Measurements from ENCODE around the gene HSPB6. TPM values are rescaled to one million over a fixed set of nuclear protein-coding genes. Genes with fewer than 3 reads are reported as not detected.
"Not testable (repeated sequence)": the region's sequence is repeated elsewhere in the genome, so short reads cannot be mapped to it uniquely, and the experiment has no call there.

The HSPB6 gene
- total RNA-seq, 2 donors from 2014 or later, result 78.6 to 130 TPM

DNA sequence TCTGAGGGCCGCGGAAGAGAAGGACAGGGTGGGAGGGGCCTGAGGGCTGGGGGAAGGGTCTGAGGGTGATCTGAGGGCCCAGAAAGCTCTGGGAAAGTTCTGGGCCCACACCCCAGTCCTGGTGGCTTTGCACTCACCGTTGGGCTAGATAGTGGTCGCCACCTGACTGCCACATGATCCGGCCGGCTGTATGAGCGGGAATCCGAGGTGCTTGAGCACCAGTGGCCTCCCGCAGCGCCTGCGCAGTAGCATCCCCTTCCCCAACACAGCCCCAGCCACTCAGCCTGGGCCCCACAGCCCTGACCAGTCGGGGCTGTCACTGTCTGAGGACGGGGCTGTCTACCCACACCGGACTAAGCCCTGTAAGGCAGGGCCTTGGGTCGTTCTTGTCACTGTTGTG is 40.8 kb upstream of the HSPB6 start:
- ATAC-seq (ENCODE audit: insufficient number of reproducible peaks, low FRiP score, low read depth) (no peak), DNase-seq (ENCODE audit: low spot score) (no peak)
- Histone ChIP-seq H3K9me3 (no peaks in the 10 kb centered on the region), H3K27ac (no peak overlapping the region), H3K36me3 (no peaks in the 10 kb centered on the region), H3K4me1 (ENCODE audit: control insufficient read depth in 1 of 2, low read depth in 2 of 2) (no peaks in the 10 kb centered on the region), H3K27me3 (replicated peaks; ENCODE audit: insufficient read depth) (peaks cover 4% of the 10 kb centered on the region), H3K4me3 (no peak overlapping the region)
- TF ChIP-seq, protein P1, sequence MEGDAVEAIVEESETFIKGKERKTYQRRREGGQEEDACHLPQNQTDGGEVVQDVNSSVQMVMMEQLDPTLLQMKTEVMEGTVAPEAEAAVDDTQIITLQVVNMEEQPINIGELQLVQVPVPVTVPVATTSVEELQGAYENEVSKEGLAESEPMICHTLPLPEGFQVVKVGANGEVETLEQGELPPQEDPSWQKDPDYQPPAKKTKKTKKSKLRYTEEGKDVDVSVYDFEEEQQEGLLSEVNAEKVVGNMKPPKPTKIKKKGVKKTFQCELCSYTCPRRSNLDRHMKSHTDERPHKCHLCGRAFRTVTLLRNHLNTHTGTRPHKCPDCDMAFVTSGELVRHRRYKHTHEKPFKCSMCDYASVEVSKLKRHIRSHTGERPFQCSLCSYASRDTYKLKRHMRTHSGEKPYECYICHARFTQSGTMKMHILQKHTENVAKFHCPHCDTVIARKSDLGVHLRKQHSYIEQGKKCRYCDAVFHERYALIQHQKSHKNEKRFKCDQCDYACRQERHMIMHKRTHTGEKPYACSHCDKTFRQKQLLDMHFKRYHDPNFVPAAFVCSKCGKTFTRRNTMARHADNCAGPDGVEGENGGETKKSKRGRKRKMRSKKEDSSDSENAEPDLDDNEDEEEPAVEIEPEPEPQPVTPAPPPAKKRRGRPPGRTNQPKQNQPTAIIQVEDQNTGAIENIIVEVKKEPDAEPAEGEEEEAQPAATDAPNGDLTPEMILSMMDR (IDR thresholded peaks at IDR 0.05), result no peak

DNA sequence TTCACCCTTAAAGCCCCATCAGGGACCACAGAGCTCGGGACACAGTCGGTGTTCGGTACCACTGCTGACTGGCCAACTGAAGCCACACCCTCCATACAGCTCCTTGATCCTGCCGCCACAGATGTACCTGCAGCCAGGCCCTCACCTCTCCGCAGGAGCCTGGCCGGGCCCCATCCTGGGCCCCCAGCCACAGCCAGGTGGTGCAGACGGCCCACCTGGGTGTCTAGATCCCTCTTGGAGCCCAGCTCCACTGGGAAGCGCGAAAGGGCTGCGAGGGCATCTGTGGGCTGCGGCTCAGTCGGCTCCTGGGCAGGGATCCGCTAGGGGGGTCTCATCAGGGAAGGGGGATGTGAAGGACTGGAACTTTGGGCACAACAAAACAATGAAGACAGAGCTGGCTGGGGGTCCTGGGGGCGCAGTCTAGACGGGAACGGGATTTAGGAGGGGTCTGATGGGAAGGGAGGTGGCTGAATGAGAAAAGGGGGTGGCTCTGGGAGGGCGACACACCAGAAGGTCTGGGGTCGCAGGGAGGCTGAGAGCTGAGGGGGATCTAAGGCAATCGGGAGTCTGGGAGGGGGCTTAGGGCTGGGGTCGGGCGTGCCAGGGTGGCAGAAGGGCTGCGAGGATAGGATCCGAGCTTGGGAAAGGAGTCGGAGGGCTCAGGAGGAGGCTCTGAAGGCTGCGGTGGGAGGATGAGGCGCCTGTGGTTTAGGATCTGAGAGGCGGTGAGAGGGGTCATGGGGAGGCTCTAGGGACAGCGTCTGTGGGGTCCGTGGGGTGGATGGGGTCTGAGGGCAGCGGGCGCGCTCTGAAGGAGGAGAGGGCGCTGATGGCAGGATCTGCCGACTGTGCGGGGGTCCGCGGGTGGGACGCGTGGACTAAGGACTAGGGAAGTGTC is 40.1 kb upstream of the HSPB6 start:
- H3K27me3 ChIP-seq (replicated peaks; ENCODE audit: insufficient read depth), result peaks cover 4% of the 10 kb centered on the region
- TF ChIP-seq, protein P1 (IDR thresholded peaks at IDR 0.05), result no peak
- H3K9me3 ChIP-seq, result no peaks in the 10 kb centered on the region
- no peak overlapping the region for H3K27ac ChIP-seq
- DNase-seq (ENCODE audit: low spot score), result no peak
- no peak for ATAC-seq (ENCODE audit: insufficient number of reproducible peaks, low FRiP score, low read depth)
- H3K4me3 ChIP-seq, result no peak overlapping the region
- H3K4me1 ChIP-seq (ENCODE audit: control insufficient read depth in 1 of 2, low read depth in 2 of 2), result no peaks in the 10 kb centered on the region
- H3K36me3 ChIP-seq, result no peaks in the 10 kb centered on the region

DNA sequence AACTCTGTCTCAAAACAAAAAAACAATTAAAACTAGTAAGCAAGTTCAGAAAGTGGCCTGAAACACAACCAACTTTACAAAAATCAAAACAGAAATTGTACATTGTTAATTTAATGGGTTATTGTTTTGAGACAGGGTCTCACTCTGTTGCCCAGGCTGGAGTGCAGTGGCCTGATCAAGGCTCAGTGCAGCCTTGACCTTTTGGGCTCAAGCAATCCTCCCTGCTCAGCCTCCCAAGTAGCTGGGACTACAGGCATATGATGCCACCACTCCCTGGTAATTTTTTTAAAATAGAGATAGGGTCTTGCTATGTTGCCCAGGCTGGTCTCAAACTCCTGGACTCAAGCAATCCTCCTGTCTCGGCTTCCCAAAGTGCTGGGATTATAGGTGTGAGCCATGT is 38.7 kb upstream of the HSPB6 start:
- H3K36me3 ChIP-seq; DNase-seq (ENCODE audit: low spot score); H3K4me3 ChIP-seq; H3K27ac ChIP-seq; H3K4me1 ChIP-seq (ENCODE audit: control insufficient read depth in 1 of 2, low read depth in 2 of 2); H3K9me3 ChIP-seq; H3K27me3 ChIP-seq (replicated peaks; ENCODE audit: insufficient read depth); ATAC-seq (ENCODE audit: insufficient number of reproducible peaks, low FRiP score, low read depth): not testable (repeated sequence)

DNA sequence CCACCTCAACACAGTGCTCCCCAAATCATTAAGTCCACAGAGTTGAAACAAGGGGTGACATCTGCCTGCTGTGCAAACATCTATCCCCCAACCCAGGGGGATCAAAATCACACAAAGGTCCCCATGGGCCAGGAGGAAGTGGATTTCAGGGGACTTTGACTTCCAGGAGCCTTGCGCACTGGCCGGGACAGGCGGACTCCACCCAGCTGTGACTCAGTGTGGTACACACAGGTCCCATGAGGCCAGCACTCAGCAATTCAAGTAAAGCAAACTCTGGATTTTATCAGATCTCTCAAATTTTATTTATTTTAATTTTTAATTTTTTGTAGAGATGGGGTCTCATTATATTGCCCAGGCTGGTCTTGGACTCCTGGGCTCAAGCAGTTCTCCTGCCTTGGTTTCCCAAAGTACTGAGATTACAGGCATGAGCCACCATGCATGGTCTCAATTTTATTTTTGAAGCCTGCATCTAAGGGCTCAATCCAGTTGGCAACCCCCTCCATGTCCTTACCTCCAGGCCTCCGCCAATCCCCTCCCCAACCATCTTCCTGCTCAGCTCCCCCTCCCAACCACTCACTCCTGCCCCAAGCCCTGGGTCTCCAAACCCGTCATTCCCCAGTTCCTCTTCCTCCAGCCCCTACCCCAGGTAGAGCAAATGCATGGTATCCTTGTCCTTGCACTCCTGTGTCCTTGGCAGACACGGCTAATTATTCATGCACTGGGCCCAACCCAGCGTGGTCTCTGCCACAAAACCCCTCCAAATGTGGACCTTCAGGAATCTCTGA is 36.7 kb upstream of the HSPB6 start:
- TF ChIP-seq, protein P1 (IDR thresholded peaks at IDR 0.05), result no peak
- ATAC-seq (ENCODE audit: insufficient number of reproducible peaks, low FRiP score, low read depth) (no peak), DNase-seq (ENCODE audit: low spot score) (no peak)
- H3K4me1 ChIP-seq (ENCODE audit: control insufficient read depth in 1 of 2, low read depth in 2 of 2), result no peaks in the 10 kb centered on the region
- H3K9me3 ChIP-seq, result no peaks in the 10 kb centered on the region
- H3K27me3 ChIP-seq (replicated peaks; ENCODE audit: insufficient read depth), result peaks cover 4% of the 10 kb centered on the region
- no peak overlapping the region for H3K27ac ChIP-seq
- H3K4me3 ChIP-seq, result no peak overlapping the region
- no peaks in the 10 kb centered on the region for H3K36me3 ChIP-seq

DNA sequence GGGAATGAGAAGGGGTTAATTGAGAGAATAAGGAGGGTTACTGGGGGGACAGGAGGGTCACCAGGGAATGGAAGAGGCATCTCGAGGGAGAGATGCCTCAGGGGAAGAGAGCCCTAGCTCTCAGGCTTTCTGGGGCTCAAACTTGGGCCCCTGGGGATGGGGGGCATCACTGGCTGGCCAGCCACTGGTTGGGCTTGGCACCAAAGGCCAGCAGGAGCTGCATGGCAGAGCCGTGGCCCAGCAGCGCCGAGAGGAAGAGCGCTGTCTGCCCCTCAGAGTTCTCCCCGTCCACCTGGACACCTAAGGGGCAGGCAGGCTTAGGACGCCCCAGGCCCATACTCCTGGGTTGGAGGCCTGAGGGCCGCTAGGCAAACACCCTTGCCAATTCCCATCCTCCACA is 36.1 kb upstream of the HSPB6 start:
- Histone ChIP-seq H3K27ac (no peak overlapping the region), H3K9me3 (no peaks in the 10 kb centered on the region), H3K4me3 (no peak overlapping the region), H3K27me3 (replicated peaks; ENCODE audit: insufficient read depth) (peaks cover 4% of the 10 kb centered on the region), H3K4me1 (ENCODE audit: control insufficient read depth in 1 of 2, low read depth in 2 of 2) (no peaks in the 10 kb centered on the region), H3K36me3 (no peaks in the 10 kb centered on the region)
- ATAC-seq (ENCODE audit: insufficient number of reproducible peaks, low FRiP score, low read depth) (no peak), DNase-seq (ENCODE audit: low spot score) (no peak)
- TF ChIP-seq, protein P1 (IDR thresholded peaks at IDR 0.05), result no peak

All from thoracic aorta (tissue), 2 donors.